ENCODE data around the gene CD79A. TPM values are rescaled to one million over a fixed set of nuclear protein-coding genes. Genes with fewer than 3 reads are reported as not detected.

The CD79A gene
- total RNA-seq, 2 experiments from 2014 or later, result 3.7 to 3.8 TPM

DNA sequence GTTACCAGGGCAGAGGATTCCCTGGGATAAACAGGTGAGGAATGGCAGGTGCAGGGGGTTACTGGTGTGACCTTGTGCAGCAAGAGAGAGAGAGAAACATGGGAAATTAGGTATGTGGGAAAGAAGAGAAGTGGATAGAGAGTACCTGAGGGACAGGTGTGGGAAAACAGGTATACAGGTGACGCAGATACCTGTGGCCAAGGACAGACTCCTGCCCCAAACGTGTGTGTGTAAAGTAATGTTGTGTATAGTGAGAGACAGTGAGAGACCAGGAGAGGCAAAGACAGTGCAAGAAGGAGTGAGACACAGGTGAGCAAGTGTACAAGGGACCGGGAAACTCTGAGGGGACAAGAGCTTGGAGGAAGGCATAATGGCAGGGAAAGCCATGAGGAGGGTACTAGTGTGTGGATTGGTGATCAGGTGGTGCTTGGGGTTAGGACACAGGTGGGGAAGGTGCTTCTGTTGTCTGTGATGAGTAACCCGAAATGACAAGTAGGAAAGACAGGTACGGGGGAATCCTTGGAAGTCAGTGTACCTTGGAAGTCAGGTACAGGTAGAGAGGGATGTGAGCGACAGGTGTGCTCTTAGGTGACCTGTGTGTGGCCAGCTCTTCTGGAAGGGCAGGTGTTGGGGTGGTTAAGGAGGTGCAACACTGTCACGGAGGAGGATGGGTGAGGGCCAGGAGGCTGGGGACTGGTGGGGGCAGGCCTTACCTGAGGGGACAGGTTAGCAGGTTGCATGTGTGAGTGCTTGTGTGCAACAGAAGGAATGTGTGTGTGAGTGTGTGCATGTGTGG lies 48.3 kb downstream of the CD79A start:
- H3K27me3 ChIP-seq (ENCODE audit: control insufficient read depth in 1 of 2, insufficient read depth in 2 of 2, low read length in 2 of 2), result peaks cover 0 to 5% of the 10 kb centered on the region in 2 experiments
- H3K4me1 Mint-ChIP-seq (ENCODE audit: low read depth), result peaks cover 30% of the 10 kb centered on the region
- H3K4me1 ChIP-seq (ENCODE audit: insufficient read depth, low read length), result peaks cover 42% of the 10 kb centered on the region
- no peaks in the 10 kb centered on the region for H3K36me3 ChIP-seq (ENCODE audit: insufficient read depth, low read length)
- DNase-seq (no peak), ATAC-seq (ENCODE audit: poor library complexity) (no peak)
- H3K27ac ChIP-seq (ENCODE audit: low read depth in 1 of 2, low read length in 2 of 2), result no peak overlapping the region
- H3K9me3 Mint-ChIP-seq, result no peaks in the 10 kb centered on the region
- no peak overlapping the region for H3K4me3 Mint-ChIP-seq
- peaks cover 10% of the 10 kb centered on the region for H3K27me3 Mint-ChIP-seq
- peaks cover 6% of the 10 kb centered on the region for H3K36me3 Mint-ChIP-seq (ENCODE audit: low read depth)
- H3K4me3 ChIP-seq (ENCODE audit: low read length), result no peak overlapping the region
- ChIA-PET CTCF (interaction anchor here (1.1 to 1.4 kb wide), 2 partner anchors 52 to 66 kb away, joined by 3 to 5 read pairs; no protein-coding TSS in a partner anchor), POLR2A (interaction anchor here (1.2 kb wide), 1 partner anchor 38 kb away, joined by 4 read pairs; no protein-coding TSS in a partner anchor)
- TF ChIP-seq, protein P1, sequence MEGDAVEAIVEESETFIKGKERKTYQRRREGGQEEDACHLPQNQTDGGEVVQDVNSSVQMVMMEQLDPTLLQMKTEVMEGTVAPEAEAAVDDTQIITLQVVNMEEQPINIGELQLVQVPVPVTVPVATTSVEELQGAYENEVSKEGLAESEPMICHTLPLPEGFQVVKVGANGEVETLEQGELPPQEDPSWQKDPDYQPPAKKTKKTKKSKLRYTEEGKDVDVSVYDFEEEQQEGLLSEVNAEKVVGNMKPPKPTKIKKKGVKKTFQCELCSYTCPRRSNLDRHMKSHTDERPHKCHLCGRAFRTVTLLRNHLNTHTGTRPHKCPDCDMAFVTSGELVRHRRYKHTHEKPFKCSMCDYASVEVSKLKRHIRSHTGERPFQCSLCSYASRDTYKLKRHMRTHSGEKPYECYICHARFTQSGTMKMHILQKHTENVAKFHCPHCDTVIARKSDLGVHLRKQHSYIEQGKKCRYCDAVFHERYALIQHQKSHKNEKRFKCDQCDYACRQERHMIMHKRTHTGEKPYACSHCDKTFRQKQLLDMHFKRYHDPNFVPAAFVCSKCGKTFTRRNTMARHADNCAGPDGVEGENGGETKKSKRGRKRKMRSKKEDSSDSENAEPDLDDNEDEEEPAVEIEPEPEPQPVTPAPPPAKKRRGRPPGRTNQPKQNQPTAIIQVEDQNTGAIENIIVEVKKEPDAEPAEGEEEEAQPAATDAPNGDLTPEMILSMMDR (IDR thresholded peaks at IDR 0.05), result no peak
- no peaks in the 10 kb centered on the region for H3K9me3 ChIP-seq (ENCODE audit: control insufficient read depth in 1 of 2, insufficient read depth in 1 of 2, low read length in 2 of 2)
- H3K27ac Mint-ChIP-seq, result no peak overlapping the region
- intact Hi-C loops (cut with DNase I, micrococcal nuclease), result loop anchor here in 1 of 2 experiments (5.0 kb wide), 1 partner anchor 38 kb away; no protein-coding TSS in a partner anchor

- Histone ChIP-seq H3K4me1 (ENCODE audit: insufficient read depth, low read length) (peaks cover 43% of the 10 kb centered on the region), H3K27ac (ENCODE audit: low read depth in 1 of 2, low read length in 2 of 2) (no peak overlapping the region), H3K9me3 (ENCODE audit: control insufficient read depth in 1 of 2, insufficient read depth in 1 of 2, low read length in 2 of 2) (no peaks in the 10 kb centered on the region), H3K36me3 (ENCODE audit: insufficient read depth, low read length) (no peaks in the 10 kb centered on the region), H3K27me3 (ENCODE audit: control insufficient read depth in 1 of 2, insufficient read depth in 2 of 2, low read length in 2 of 2) (peaks cover 0 to 3% of the 10 kb centered on the region in 2 experiments), H3K4me3 (ENCODE audit: low read length) (no peak overlapping the region)
- H3K36me3 Mint-ChIP-seq (ENCODE audit: low read depth), result peaks cover 6% of the 10 kb centered on the region
- H3K4me1 Mint-ChIP-seq (ENCODE audit: low read depth), result peaks cover 38% of the 10 kb centered on the region
- ATAC-seq (ENCODE audit: poor library complexity), result no peak
- H3K27me3 Mint-ChIP-seq, result peaks cover 9% of the 10 kb centered on the region
- H3K9me3 Mint-ChIP-seq, result no peaks in the 10 kb centered on the region
- CTCF ChIA-PET, result no interaction called here
- no peak overlapping the region for H3K27ac Mint-ChIP-seq
- TF ChIP-seq, protein P1 (IDR thresholded peaks at IDR 0.05), result no peak
- no peak overlapping the region for H3K4me3 Mint-ChIP-seq
- intact Hi-C loops (cut with DNase I, micrococcal nuclease), result loop anchor here in 1 of 2 experiments (5.0 kb wide), 1 partner anchor 39 kb away; no protein-coding TSS in a partner anchor
- no peak for DNase-seq
- POLR2A ChIA-PET, result no interaction called here
These were observed 49.1 kb downstream of the CD79A start for GRCh38 chr19:41926028-41926762.

DNA sequence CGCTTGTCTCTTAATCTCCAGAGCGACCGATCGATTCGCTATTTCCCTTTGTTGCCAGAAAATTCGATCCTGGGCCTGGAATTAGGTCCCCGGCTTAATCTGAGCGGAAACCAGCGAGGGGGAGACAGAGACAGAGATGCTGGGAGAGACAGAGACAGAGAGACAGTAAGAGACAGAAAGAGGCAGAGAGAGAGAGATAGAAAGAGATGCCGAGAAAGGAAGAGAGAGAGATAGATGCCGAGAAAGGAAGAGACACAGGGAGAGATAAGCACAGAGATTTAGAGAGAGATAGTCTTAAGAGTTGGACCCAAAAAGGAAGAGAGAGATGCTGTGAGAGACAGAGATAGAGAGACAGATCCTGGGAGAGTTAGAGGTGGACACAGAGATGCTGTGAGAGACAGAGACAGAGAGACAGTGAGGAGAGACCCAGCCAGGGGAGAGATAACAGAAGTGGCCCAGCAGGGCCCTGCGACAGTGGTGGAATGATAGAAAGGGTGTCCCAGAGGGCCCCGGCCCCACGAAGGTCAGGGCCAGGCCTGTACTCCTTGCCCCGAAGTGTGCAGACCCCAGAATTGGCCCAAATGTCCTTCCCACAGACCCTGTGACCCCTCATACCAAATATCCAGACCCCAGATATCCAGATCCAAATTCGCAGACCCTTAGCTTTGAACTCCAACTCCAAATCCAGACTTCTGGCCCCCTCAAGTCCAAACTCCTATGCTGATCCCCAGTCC lies 49.9 kb downstream of the CD79A start:
- no peak for ATAC-seq (ENCODE audit: poor library complexity)
- Mint-ChIP-seq H3K27ac (no peak overlapping the region), H3K36me3 (ENCODE audit: low read depth) (peaks cover 6% of the 10 kb centered on the region), H3K4me1 (ENCODE audit: low read depth) (peaks cover 41% of the 10 kb centered on the region), H3K9me3 (no peaks in the 10 kb centered on the region), H3K4me3 (no peak overlapping the region), H3K27me3 (peaks cover 6% of the 10 kb centered on the region)
- no peak overlapping the region for H3K27ac ChIP-seq (ENCODE audit: low read depth in 1 of 2, low read length in 2 of 2)
- ChIA-PET POLR2A (interaction anchor here (1.7 to 4.7 kb wide), 7 partner anchors 15 to 56 kb away, joined by 4 to 62 read pairs (median 8); partner anchors contain the start of gene ARHGEF1), CTCF (no interaction called here)
- H3K27me3 ChIP-seq (ENCODE audit: control insufficient read depth in 1 of 2, insufficient read depth in 2 of 2, low read length in 2 of 2), result peaks cover 0 to 3% of the 10 kb centered on the region in 2 experiments
- H3K9me3 ChIP-seq (ENCODE audit: control insufficient read depth in 1 of 2, insufficient read depth in 1 of 2, low read length in 2 of 2), result no peaks in the 10 kb centered on the region
- no peak for DNase-seq
- H3K4me1 ChIP-seq (ENCODE audit: insufficient read depth, low read length), result peaks cover 41% of the 10 kb centered on the region
- TF ChIP-seq, protein P1 (IDR thresholded peaks at IDR 0.05), result no peak
- intact Hi-C loops (cut with DNase I, micrococcal nuclease), result loop anchor here in 1 of 2 experiments (5.0 kb wide), 1 partner anchor 40 kb away; no protein-coding TSS in a partner anchor
- no peaks in the 10 kb centered on the region for H3K36me3 ChIP-seq (ENCODE audit: insufficient read depth, low read length)
- H3K4me3 ChIP-seq (ENCODE audit: low read length), result no peak overlapping the region

Data from CD4-positive, alpha-beta T cell (primary cell).